PC-3 (cell line): ENCODE results near the gene HLF.

Experiments
- CTCF ChIP-seq: fragments of 300-600 bp; sonication (generic); conservative IDR thresholded peaks from 2 replicates; pipeline ENCODE4 v1.5.1; 2017; ENCODE audit warnings: antibody characterized with exemption, low read depth, mild to moderate bottlenecking, low read length
- EZH2 ChIP-seq: fragments of 300-600 bp; sonication (generic); IDR thresholded peaks from one replicate; pipeline ENCODE4 v1.6.1; 2017; ENCODE audit warnings: antibody characterized with exemption, mild to moderate bottlenecking, low read length; ENCODE audit not compliant: unreplicated experiment

DNA sequence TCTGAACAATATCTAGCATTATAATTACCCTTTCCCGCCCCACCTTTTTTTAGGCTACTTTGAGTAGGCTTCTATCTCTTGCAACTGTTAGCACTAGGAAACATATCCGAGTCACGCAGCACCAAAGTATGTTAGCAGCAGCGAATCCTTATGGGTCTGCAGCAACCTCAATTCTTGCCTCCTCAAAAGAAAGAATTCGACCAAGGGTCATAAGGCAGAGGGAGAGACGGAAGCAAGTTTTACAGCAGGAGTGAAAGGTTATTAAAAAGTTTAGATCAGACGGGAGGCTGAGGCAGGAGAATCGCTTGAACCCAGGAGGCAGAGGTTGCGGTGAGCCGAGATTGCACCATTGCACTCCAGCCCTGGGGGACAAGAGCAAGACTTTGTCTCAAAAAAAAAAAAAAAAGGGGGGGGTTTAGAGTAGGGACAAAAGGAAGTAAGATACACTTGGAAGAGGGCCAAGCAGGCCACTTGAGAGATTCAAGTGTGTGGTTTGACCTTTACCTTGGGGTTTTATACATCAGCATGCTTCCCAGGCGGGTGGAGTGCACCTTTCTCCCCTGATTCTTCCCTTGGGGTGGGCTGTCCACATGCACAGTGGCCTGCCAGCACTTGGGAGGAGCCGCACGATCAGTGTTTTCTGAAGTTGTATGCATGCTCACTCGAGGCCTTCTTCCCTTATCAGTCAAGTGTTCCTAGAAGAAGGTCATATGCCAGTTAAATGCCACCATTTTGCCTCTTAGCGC lies 67.7 kb downstream of the HLF start:
- no peak for TF ChIP-seq CTCF
- TF ChIP-seq EZH2, result no peak
